H9 (cell line): ENCODE results near the gene CDH23. TPM values are rescaled to one million over a fixed set of nuclear protein-coding genes. Genes with fewer than 3 reads are reported as not detected.

ENCODE experiments used
- DNase-seq: peaks from one replicate; pipeline ENCODE4 v3.0.0-alpha.2; 2017
- H2AFZ ChIP-seq: one replicate; pipeline ENCODE4 v1.6.1; 2013; ENCODE audit warnings: mild to moderate bottlenecking, low read length, control low read depth, moderate library complexity
- H2AK5ac ChIP-seq: 2 replicates; pipeline ENCODE4 v1.6.1; 2013; ENCODE audit warnings: low read length, control low read depth, mixed read lengths; ENCODE audit not compliant: insufficient read length
- H2BK120ac ChIP-seq: one replicate; pipeline ENCODE4 v1.6.1; 2013; ENCODE audit warnings: low read depth, mild to moderate bottlenecking, low read length, control low read depth, inconsistent platforms; ENCODE audit not compliant: poor library complexity, severe bottlenecking
- H2BK12ac ChIP-seq: 2 replicates; pipeline ENCODE4 v1.6.1; 2013; ENCODE audit warnings: low read length, control low read depth, mixed read lengths, low read depth; ENCODE audit not compliant: insufficient read length
- H2BK15ac ChIP-seq: 2 replicates; pipeline ENCODE4 v1.6.1; 2013; ENCODE audit warnings: low read depth, low read length, control low read depth
- H2BK20ac ChIP-seq: one replicate; pipeline ENCODE4 v1.6.1; 2013; ENCODE audit warnings: low read depth, mild to moderate bottlenecking, low read length, control low read depth, inconsistent platforms; ENCODE audit not compliant: poor library complexity, severe bottlenecking
- H2BK5ac ChIP-seq: 2 replicates; pipeline ENCODE4 v1.6.1; 2013; ENCODE audit warnings: low read length, control low read depth, mixed read lengths; ENCODE audit not compliant: insufficient read length
- H3K14ac ChIP-seq: 2 replicates; pipeline ENCODE4 v1.6.1; 2013; ENCODE audit warnings: low read length, control low read depth; ENCODE audit not compliant: insufficient read depth
- H3K18ac ChIP-seq: 2 replicates; pipeline ENCODE4 v1.6.1; 2013; ENCODE audit warnings: low read depth, mild to moderate bottlenecking, mixed read lengths, low read length, control low read depth; ENCODE audit not compliant: insufficient read length
- H3K23ac ChIP-seq: 2 replicates; pipeline ENCODE4 v1.6.1; 2013; ENCODE audit warnings: low read length, control low read depth, mixed read lengths, low read depth; ENCODE audit not compliant: insufficient read length
- H3K23me2 ChIP-seq: 2 replicates; pipeline ENCODE4 v1.6.1; 2013; ENCODE audit warnings: low read depth, mild to moderate bottlenecking, mixed read lengths, low read length, control low read depth; ENCODE audit not compliant: insufficient read length, poor library complexity, severe bottlenecking
- H3K27ac ChIP-seq: 2 replicates; pipeline ENCODE4 v1.5.1; 2013; ENCODE audit warnings: low read length, control low read depth, mixed read lengths, low read depth; ENCODE audit not compliant: insufficient read length
- H3K27me3 ChIP-seq: 2 replicates; pipeline ENCODE4 v1.6.1; 2013; ENCODE audit warnings: low read length, control low read depth, inconsistent platforms; ENCODE audit not compliant: insufficient read depth
- H3K4ac ChIP-seq: 2 replicates; pipeline ENCODE4 v1.6.1; 2013; ENCODE audit warnings: low read depth, mild to moderate bottlenecking, control low read depth, inconsistent platforms, low read length, moderate library complexity
- H3K4me1 ChIP-seq: 2 replicates; pipeline ENCODE4 v1.6.1; 2013; ENCODE audit warnings: low read length, control low read depth, inconsistent platforms; ENCODE audit not compliant: insufficient read depth
- H3K4me2 ChIP-seq: 2 replicates; pipeline ENCODE4 v1.6.1; 2013; ENCODE audit warnings: low read length, control low read depth, mixed read lengths; ENCODE audit not compliant: insufficient read length, insufficient read depth
- H3K56ac ChIP-seq: 2 replicates; pipeline ENCODE4 v1.6.1; 2013; ENCODE audit warnings: low read depth, mild to moderate bottlenecking, mixed read lengths, low read length, control low read depth; ENCODE audit not compliant: insufficient read length
- H3K79me1 ChIP-seq: 2 replicates; pipeline ENCODE4 v1.6.1; 2013; ENCODE audit warnings: low read depth, mild to moderate bottlenecking, moderate library complexity, low read length, control low read depth, inconsistent platforms; ENCODE audit not compliant: insufficient read depth, poor library complexity, severe bottlenecking
- H3K79me2 ChIP-seq: 2 replicates; pipeline ENCODE4 v1.6.1; 2013; ENCODE audit warnings: low read length, control low read depth, inconsistent platforms; ENCODE audit not compliant: insufficient read depth
- H3K9ac ChIP-seq: 2 replicates; pipeline ENCODE4 v1.6.1; 2013; ENCODE audit warnings: low read length, control low read depth, mixed read lengths; ENCODE audit not compliant: insufficient read length; ENCODE audit errors: extremely low read depth
- H3K9me3 ChIP-seq: one replicate; pipeline ENCODE4 v1.6.1; 2013; ENCODE audit warnings: low read depth, low read length, inconsistent platforms; ENCODE audit not compliant: control insufficient read depth
- H3T11ph ChIP-seq: one replicate; pipeline ENCODE4 v1.6.1; 2013; ENCODE audit warnings: mild to moderate bottlenecking, low read length, control low read depth, inconsistent platforms
- H4K20me1 ChIP-seq: one replicate; pipeline ENCODE4 v1.6.1; 2013; ENCODE audit not compliant: control insufficient read depth, insufficient read length, insufficient read depth
- H4K5ac ChIP-seq: 2 replicates; pipeline ENCODE4 v1.6.1; 2013; ENCODE audit warnings: low read depth, mild to moderate bottlenecking, mixed read lengths, low read length, control low read depth; ENCODE audit not compliant: insufficient read length
- H4K8ac ChIP-seq: replicated peaks from 2 replicates; pipeline ENCODE4 v1.6.1; 2013; ENCODE audit warnings: low read length, control low read depth, mixed read lengths, low read depth; ENCODE audit not compliant: insufficient read length
- H4K91ac ChIP-seq: 2 replicates; pipeline ENCODE4 v1.6.1; 2013; ENCODE audit warnings: low read depth, mild to moderate bottlenecking, moderate library complexity, mixed read lengths, low read length, control low read depth; ENCODE audit not compliant: insufficient read length
- H3K27ac Mint-ChIP-seq, 3 experiments: 2 replicates in 2 of 3; 3 replicates in 1 of 3; pipeline ENCODE4 v1.8.0; 2020 to 2021; ENCODE audit warnings: mixed read lengths in 3 of 3, mild to moderate bottlenecking in 1 of 3, moderate library complexity in 1 of 3
- H3K27me3 Mint-ChIP-seq: 2 replicates; pipeline ENCODE4 v1.8.0; 2021; ENCODE audit warnings: low read depth, mild to moderate bottlenecking, moderate library complexity, mixed read lengths
- H3K36me3 Mint-ChIP-seq, 3 experiments: 2 replicates in 2 of 3; 3 replicates in 1 of 3; pipeline ENCODE4 v1.8.0; 2020 to 2021; ENCODE audit warnings: low read depth in 3 of 3, mixed read lengths in 3 of 3; ENCODE audit not compliant: insufficient read depth in 1 of 3
- H3K4me1 Mint-ChIP-seq, 2 experiments: 2 replicates each; pipeline ENCODE4 v1.8.0; 2020; ENCODE audit warnings: mixed read lengths in 2 of 2
- H3K4me3 Mint-ChIP-seq, 2 experiments: 2 replicates in 1 of 2; 3 replicates in 1 of 2; pipeline ENCODE4 v1.8.0; 2020 to 2021; ENCODE audit warnings: mild to moderate bottlenecking in 2 of 2, mixed read lengths in 2 of 2, moderate library complexity in 1 of 2
- H3K9me3 Mint-ChIP-seq, 2 experiments: 2 replicates in 1 of 2; 3 replicates in 1 of 2; pipeline ENCODE4 v1.8.0; 2020; ENCODE audit warnings: mild to moderate bottlenecking in 2 of 2, mixed read lengths in 2 of 2, moderate library complexity in 1 of 2
- CTCF ChIP-seq: fragments of 200-600 bp; sonication (generic); conservative IDR thresholded peaks from 3 replicates; pipeline ENCODE4 v1.8.0; 2021; ENCODE audit warnings: antibody characterized with exemption, mild to moderate bottlenecking
- WGBS: extraction: QIAGEN DNeasy Blood & Tissue Kit; methylation state at CpG from one replicate; pipeline ENCODE4 v1.1.7; 2013; ENCODE audit warnings: missing lambda C conversion rate, low lambda C conversion rate, mixed read lengths; ENCODE audit not compliant: insufficient read length; ENCODE audit errors: extremely low coverage; 5-methylcytosine and 5-hydroxymethylcytosine counted together
- total RNA-seq: library from RNA; stranded (reverse); gene quantifications from 2 replicates; pipeline ENCODE4 v1.2.1, GENCODE V29; 2021

Gene CDH23
- total RNA-seq, 1 experiment from 2014 or later = 2.1 TPM

- no peak overlapping the region for H3K27ac ChIP-seq
These were observed 135.0 kb downstream of the CDH23 start for GRCh38 chr10:71531485-71532446.

More at GRCh38 chr10:71531485-71532446, 135.0 kb downstream of the CDH23 start:
- Histone ChIP-seq H3K23me2 (no peaks in the 10 kb centered on the region), H3T11ph (no peak overlapping the region), H2BK20ac (no peak overlapping the region), H3K79me2 (no peaks in the 10 kb centered on the region), H3K9me3 (no peaks in the 10 kb centered on the region), H3K56ac (no peak overlapping the region), H3K18ac (no peak overlapping the region), H3K79me1 (no peaks in the 10 kb centered on the region), H4K20me1 (no peaks in the 10 kb centered on the region), H3K4ac (no peak overlapping the region), H3K4me2 (no peak overlapping the region), H2BK12ac (no peak overlapping the region), H2AK5ac (no peak overlapping the region), H4K5ac (no peak overlapping the region), H3K4me1 (no peaks in the 10 kb centered on the region; the same call in 1 of the 2 replicates), H3K23ac (no peak overlapping the region), H2BK120ac (no peak overlapping the region), H4K91ac (no peak overlapping the region), H2BK15ac (no peak overlapping the region), H3K14ac (no peak overlapping the region), H3K27me3 (no peaks in the 10 kb centered on the region), H2AFZ (no peak overlapping the region), H2BK5ac (no peak overlapping the region), H4K8ac (no peak overlapping the region), H3K9ac (no peak overlapping the region)
- Mint-ChIP-seq H3K9me3 (no peaks in the 10 kb centered on the region), H3K27me3 (peaks cover 4% of the 10 kb centered on the region; the same call in 1 of the 2 replicates), H3K4me1 (peaks cover 19 to 42% of the 10 kb centered on the region in 2 experiments), H3K36me3 (no peaks in the 10 kb centered on the region; a peak in 2 of 7 replicates), H3K4me3 (no peak overlapping the region; a peak in 1 of 5 replicates), H3K27ac (no peak overlapping the region; a peak in 2 of 7 replicates)
- DNase-seq = no peak
- TF ChIP-seq CTCF = no peak
- no CpG with 5 or more reads among the region's 10 CpGs for WGBS
